Esophagus (tissue), 2 donors: Measurements from ENCODE around the gene UNC13C. TPM values are rescaled to one million over a fixed set of nuclear protein-coding genes. Genes with fewer than 3 reads are reported as not detected.

Experiments used
- H3K27ac ChIP-seq, 2 donors: one replicate each; pipeline ENCODE4 v1.5.1; 2013; ENCODE audit warnings: low read depth in 2 of 2, mild to moderate bottlenecking in 2 of 2, inconsistent platforms in 1 of 2, low read length in 1 of 2, moderate library complexity in 1 of 2
- H3K27me3 ChIP-seq, 2 donors: one replicate each; pipeline ENCODE4 v1.6.1; 2013; ENCODE audit warnings: low read length in 2 of 2, control low read depth in 1 of 2, mild to moderate bottlenecking in 1 of 2; ENCODE audit not compliant: insufficient read depth in 2 of 2, control insufficient read depth in 1 of 2
- H3K36me3 ChIP-seq, 2 donors: one replicate each; pipeline ENCODE4 v1.6.1; 2013; ENCODE audit warnings: low read length in 1 of 2; ENCODE audit not compliant: control insufficient read depth in 2 of 2, insufficient read depth in 2 of 2
- H3K4me1 ChIP-seq, 2 donors: one replicate each; pipeline ENCODE4 v1.6.1; 2013; ENCODE audit warnings: low read length in 1 of 2; ENCODE audit not compliant: control insufficient read depth in 2 of 2, insufficient read depth in 2 of 2
- H3K4me3 ChIP-seq, 2 donors: one replicate each; pipeline ENCODE4 v1.5.1; 2013; ENCODE audit warnings: low read length in 2 of 2, mild to moderate bottlenecking in 2 of 2, low read depth in 1 of 2, moderate library complexity in 1 of 2
- H3K9me3 ChIP-seq, 2 donors: one replicate each; pipeline ENCODE4 v1.6.1; 2013; ENCODE audit warnings: mild to moderate bottlenecking in 2 of 2, low read depth in 1 of 2, low read length in 1 of 2, moderate library complexity in 1 of 2; ENCODE audit not compliant: control insufficient read depth in 2 of 2, insufficient read depth in 1 of 2
- WGBS, 2 donors: extraction: QIAGEN DNeasy Blood & Tissue Kit; methylation state at CpG; one replicate each; pipeline ENCODE4 v1.1.7; 2013; 5-methylcytosine and 5-hydroxymethylcytosine counted together
- polyA plus RNA-seq, 2 donors: library from polyadenylated mRNA; stranded (reverse); fragments of 200-250 nt; gene quantifications; one replicate each; pipeline ENCODE4 v1.2.3, GENCODE V29; 2013
- donor health status: healthy with polysubstance abuse.
- donor health status: Bipolar disorder and iron deficiency.

UNC13C gene
- polyA plus RNA-seq, 2 donors: under 0.01 TPM; not detected in 1

DNA sequence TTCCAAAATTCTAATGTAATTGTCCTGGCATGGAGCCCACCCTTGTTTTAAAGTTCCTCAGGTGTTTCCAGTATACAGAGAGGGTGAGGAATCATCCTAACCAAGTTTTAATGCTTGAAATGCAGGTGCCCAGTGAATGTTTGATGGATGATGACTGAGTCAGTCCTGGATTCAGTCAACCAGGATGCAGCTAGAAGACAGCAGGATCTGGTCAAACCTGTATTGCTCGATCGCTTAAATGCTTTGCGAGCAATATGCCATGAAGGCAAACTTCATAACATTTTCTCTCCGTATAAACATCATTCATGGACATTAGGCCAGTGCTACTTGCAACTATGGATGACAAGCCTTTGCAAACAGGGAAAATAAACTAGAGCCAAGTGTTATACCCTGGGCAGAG is 627.3 kb downstream of the UNC13C start:
- Histone ChIP-seq H3K4me3 (no peak overlapping the region), H3K4me1 (no peaks in the 10 kb centered on the region), H3K27me3 (no peaks in the 10 kb centered on the region), H3K27ac (no peak overlapping the region), H3K9me3 (no peaks in the 10 kb centered on the region), H3K36me3 (no peaks in the 10 kb centered on the region)
- WGBS, 2 donors: 72 to 76% methylated on average over 4 of the region's 4 CpGs

DNA sequence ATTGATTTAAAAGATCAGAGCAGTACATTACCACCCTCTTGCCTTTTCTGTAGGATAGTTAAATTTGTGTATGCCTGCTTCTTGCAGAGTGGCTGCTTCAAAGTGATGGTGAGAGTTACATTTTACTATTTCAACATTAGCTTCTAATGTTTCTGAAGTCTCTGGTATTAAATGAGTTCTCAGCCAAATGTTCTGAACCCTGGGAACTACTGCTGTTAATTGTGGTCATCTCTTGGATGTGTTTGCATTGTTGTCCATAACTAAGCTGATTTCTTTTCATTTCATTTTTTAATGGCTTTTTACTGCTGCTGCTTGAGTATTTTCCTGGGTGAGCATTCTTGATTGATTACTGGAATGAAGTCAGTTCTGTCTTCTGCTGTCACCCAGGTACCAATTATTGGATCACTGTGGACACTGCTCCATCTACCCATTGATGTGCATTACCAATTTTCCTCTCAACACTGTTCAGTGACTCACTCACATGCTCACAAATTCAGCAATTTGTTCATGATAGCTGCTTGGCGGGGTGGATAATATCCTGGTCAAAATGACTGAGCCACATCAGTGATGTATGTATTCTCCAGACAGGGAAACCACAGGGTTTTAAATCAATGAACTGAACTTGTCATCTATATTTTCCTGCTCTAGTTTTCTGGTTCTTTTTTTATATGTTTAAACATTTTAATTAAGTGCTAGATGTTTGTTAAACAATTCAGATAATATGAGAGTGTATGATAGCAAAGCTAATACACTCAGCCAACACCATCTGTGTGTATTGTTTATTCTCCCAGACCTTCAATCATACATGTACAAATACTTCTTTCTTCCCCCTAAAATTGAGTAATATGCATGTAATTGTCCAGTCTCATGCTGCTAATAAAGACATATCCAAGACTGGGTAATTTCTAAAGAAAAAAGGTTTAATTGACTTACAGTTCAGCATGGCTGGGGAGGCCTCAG is 630.9 kb downstream of the UNC13C start:
- WGBS, 2 donors: 67 to 74% methylated on average over 1 of the region's 1 CpG
- no peaks in the 10 kb centered on the region for H3K27me3 ChIP-seq
- H3K4me3 ChIP-seq: no peak overlapping the region
- no peaks in the 10 kb centered on the region for H3K4me1 ChIP-seq
- no peaks in the 10 kb centered on the region for H3K36me3 ChIP-seq
- H3K9me3 ChIP-seq: no peaks in the 10 kb centered on the region
- no peak overlapping the region for H3K27ac ChIP-seq

DNA sequence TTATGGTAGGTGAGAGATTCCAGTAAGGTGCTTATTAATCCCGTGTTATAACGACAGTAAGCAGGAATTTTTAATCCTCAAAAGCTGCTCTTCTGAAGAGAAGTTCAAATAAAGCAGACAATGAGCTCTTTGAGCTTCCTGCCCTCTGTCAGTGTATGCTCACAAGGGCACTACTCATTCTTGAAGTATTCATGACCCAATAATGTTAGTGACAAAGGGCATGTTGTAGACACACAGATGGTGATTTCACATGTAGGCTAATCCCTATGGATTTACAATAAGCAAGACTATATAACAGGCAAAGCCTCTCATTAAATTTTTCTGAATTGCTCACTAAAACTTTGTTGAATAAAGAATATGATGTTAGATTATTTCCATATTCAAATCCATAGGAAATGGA is 639.9 kb downstream of the UNC13C start:
- no peak overlapping the region for H3K4me3 ChIP-seq
- H3K9me3 ChIP-seq: no peaks in the 10 kb centered on the region
- H3K27ac ChIP-seq: no peak overlapping the region
- H3K4me1 ChIP-seq: no peaks in the 10 kb centered on the region
- H3K36me3 ChIP-seq: no peaks in the 10 kb centered on the region
- 40 to 48% methylated on average over 2 of the region's 2 CpGs for WGBS, 2 donors
- no peaks in the 10 kb centered on the region for H3K27me3 ChIP-seq

DNA sequence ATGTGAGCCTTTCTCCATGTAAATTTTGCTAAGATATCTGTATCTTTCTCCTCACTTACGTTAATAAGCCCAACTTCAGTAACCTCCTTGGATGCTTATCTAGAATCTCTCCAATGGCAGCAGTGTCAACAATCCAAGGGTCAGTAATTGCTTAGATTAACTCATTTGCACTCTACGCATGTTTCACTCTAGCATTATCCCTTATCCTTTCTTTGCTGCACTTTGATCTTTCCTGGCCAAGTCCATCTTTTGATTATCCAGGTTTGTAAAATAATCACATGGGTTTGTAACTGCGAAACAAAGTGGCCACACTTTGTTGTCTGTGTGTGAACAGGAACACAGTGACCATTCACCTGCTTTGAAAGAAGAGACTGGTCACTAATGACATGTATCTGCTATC is 640.9 kb downstream of the UNC13C start:
- H3K9me3 ChIP-seq: no peaks in the 10 kb centered on the region
- 50 to 63% methylated on average over 3 of the region's 3 CpGs for WGBS, 2 donors
- H3K4me3 ChIP-seq: no peak overlapping the region
- no peaks in the 10 kb centered on the region for H3K27me3 ChIP-seq
- H3K36me3 ChIP-seq: no peaks in the 10 kb centered on the region
- no peak overlapping the region for H3K27ac ChIP-seq
- H3K4me1 ChIP-seq: no peaks in the 10 kb centered on the region

DNA sequence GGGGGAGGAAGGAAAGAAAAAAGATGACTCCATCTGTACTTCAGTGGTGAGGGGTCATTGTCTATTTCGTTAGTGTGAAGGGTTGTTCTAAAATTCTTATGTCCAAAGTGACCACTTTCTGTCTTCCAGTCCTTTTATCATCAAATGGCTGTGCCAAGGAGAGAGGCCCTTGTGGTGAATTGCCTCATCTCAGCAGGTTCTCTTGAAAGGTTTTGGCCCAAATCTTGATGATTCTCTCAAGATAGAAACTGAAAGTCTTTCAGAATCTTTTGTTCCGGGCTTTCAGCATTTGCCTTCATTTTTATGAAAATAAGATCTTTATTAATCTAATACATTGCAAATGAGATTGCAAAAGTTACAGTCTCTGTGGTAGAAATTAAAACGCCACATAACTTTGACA is 642.7 kb downstream of the UNC13C start:
- H3K4me3 ChIP-seq: no peak overlapping the region
- H3K27ac ChIP-seq: no peak overlapping the region
- no peaks in the 10 kb centered on the region for H3K36me3 ChIP-seq
- no peaks in the 10 kb centered on the region for H3K4me1 ChIP-seq
- H3K9me3 ChIP-seq: no peaks in the 10 kb centered on the region
- 73 to 84% methylated on average over 3 of the region's 3 CpGs for WGBS, 2 donors
- H3K27me3 ChIP-seq: no peaks in the 10 kb centered on the region

DNA sequence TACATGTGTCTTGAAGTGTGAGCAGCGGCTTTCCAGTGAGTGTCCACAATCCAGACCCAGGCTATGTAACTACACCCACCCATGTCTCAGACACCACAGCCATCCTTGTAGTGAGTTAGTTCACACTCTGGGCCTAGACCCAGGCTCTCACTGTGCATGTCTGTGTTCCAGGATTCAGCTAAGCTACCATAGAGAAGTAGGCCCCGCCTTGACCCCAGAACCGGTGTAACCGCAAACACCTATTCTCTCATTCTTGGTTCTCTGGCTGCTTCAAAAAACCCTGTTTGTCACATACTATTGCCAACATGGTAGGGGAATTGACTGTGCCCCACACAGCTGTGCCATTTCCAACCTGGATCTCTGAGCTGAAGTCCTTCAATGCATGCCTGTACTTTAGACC is 657.9 kb downstream of the UNC13C start:
- Histone ChIP-seq H3K4me3 (no peak overlapping the region), H3K27ac (no peak overlapping the region), H3K9me3 (no peaks in the 10 kb centered on the region), H3K27me3 (no peaks in the 10 kb centered on the region), H3K4me1 (no peaks in the 10 kb centered on the region), H3K36me3 (no peaks in the 10 kb centered on the region)
- WGBS, 2 donors: 93 to 97% methylated on average over 4 of the region's 4 CpGs

DNA sequence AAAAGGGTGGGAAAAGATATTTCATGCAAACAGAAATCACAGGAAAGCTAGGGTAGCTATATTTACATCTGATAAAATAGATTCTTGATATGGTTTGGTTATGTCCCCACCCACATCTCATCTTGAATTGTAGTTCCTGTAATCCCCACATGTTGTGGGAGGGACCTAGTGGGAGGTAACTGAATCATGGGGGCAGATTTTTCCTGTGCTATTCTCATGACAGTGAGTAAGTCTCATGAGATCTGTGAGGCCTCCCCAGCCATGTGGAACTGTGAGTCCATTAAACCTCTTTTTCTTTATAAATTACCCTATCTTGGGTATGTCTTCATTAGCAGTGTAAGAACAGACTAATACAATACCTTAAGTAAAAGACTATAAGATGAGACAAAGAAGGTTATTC is 660.4 kb downstream of the UNC13C start:
- Histone ChIP-seq H3K27me3 (no peaks in the 10 kb centered on the region), H3K4me1 (no peaks in the 10 kb centered on the region), H3K36me3 (no peaks in the 10 kb centered on the region), H3K4me3 (no peak overlapping the region), H3K9me3 (no peaks in the 10 kb centered on the region), H3K27ac (no peak overlapping the region)

DNA sequence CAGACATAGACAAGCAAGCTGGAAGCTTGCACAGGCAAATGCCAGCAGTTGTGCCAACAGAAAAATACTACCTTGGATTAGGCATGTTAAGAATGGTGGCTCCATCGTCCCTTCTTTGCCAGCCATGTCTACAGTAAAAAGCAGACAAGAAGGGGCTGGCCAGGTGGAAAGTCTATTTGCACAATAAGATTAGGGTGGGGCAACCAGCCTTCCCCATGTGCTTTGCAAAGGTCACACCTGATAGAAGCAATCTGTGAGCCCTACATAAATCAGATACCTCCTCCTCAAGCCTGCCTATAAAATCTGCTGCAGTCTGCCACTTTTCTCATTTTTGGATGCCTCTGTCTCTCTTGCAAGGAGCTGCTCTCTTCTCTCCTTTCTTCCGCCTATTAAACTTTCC is 662.6 kb downstream of the UNC13C start:
- no peak overlapping the region for H3K27ac ChIP-seq
- H3K4me3 ChIP-seq: no peak overlapping the region
- H3K27me3 ChIP-seq: no peaks in the 10 kb centered on the region
- 56 to 70% methylated on average over 2 of the region's 2 CpGs for WGBS, 2 donors
- H3K36me3 ChIP-seq: no peaks in the 10 kb centered on the region
- H3K9me3 ChIP-seq: no peaks in the 10 kb centered on the region
- H3K4me1 ChIP-seq: no peaks in the 10 kb centered on the region

DNA sequence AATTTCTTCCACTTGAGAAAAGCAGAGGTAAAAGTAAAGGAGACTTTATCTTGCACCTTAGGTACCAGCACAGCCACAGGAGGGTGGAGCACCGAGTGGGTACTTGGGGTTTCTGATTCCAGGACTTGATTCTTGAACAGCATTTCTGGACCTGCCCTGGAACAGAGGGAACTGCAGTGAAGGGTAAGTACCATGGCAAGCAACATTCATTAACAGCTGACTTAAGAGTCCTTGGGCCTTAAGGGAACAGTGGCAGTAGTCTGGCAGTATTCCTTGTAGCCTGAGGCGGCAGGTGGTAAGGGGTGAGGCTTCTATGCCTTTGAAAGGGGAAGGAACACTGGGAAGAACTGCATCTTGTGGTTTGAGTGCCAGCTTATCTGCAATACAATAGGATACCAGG is 666.6 kb downstream of the UNC13C start:
- 81 to 84% methylated on average over 2 of the region's 2 CpGs for WGBS, 2 donors

DNA sequence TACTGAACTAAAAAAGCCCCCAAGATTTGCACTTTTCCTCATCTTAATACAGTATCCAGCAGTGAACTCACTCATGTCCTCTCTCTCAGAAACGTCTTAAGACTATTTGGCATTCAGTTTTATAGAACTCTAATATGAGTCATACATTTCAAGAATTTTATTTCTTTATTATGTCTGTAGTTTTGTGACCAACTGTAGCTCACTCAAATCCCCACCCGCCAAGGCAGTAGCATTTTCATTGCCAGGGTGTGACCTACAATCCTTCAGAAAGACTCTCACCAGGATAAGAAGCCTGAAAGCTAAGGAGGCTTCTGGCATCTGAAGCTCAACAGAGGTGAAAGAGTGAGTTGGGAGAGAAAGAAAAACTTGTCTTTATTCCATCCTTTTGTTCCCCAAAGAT is 681.4 kb downstream of the UNC13C start:
- Histone ChIP-seq H3K27ac (no peak overlapping the region), H3K4me3 (no peak overlapping the region), H3K9me3 (no peaks in the 10 kb centered on the region), H3K27me3 (no peaks in the 10 kb centered on the region), H3K36me3 (no peaks in the 10 kb centered on the region), H3K4me1 (no peaks in the 10 kb centered on the region)
- 51 to 57% methylated on average over 2 of the region's 2 CpGs for WGBS, 2 donors

More for the DNA sequence above, 666.6 kb downstream of the UNC13C start:
- H3K27ac ChIP-seq: no peak overlapping the region
- no peaks in the 10 kb centered on the region for H3K4me1 ChIP-seq
- H3K9me3 ChIP-seq: peaks cover 0 to 6% of the 10 kb centered on the region in 2 donors
- H3K4me3 ChIP-seq: no peak overlapping the region
- H3K36me3 ChIP-seq: no peaks in the 10 kb centered on the region
- no peaks in the 10 kb centered on the region for H3K27me3 ChIP-seq
